Activated CD8-positive, alpha-beta T cell treated with anti-CD3 and anti-CD28 coated beads for 36 hours (primary cell): Measurements from ENCODE around the gene TUBGCP2. TPM values are rescaled to one million over a fixed set of nuclear protein-coding genes. Genes with fewer than 3 reads are reported as not detected.
A peak's percentile ranks its signal among the peaks of the same experiment; 100 is the strongest.

Source experiments
- ATAC-seq: fragments of 200-7000 bp; cut with Tn5 transposase; one replicate; pipeline ENCODE4 v1.10.0; 2021; ENCODE audit warnings: mild to moderate bottlenecking, moderate library complexity
- CTCF ChIA-PET: fragments of 350-600 bp; sonication (Branson Sonifier 250); formaldehyde crosslinking; loops from one replicate; lab custom pipeline; 2021; ENCODE audit warnings: antibody characterized with exemption; lab: Charles Lee
- POLR2A ChIA-PET: fragments of 350-600 bp; sonication (Branson Sonifier 250); formaldehyde crosslinking; loops from one replicate; lab custom pipeline; 2021; ENCODE audit warnings: antibody characterized with exemption; lab: Charles Lee
- DNase-seq: peaks from one replicate; pipeline ENCODE4 v3.0.0-alpha.2; 2020
- H3K27ac Mint-ChIP-seq: one replicate; pipeline ENCODE4 v1.8.0; 2021; ENCODE audit warnings: mild to moderate bottlenecking, mixed read lengths
- H3K27me3 Mint-ChIP-seq: one replicate; pipeline ENCODE4 v1.8.0; 2021; ENCODE audit warnings: mixed read lengths
- H3K36me3 Mint-ChIP-seq: one replicate; pipeline ENCODE4 v1.8.0; 2021; ENCODE audit warnings: low read depth, mixed read lengths
- H3K4me1 Mint-ChIP-seq: one replicate; pipeline ENCODE4 v1.8.0; 2021; ENCODE audit warnings: low read depth, mixed read lengths
- H3K4me3 Mint-ChIP-seq: one replicate; pipeline ENCODE4 v1.8.0; 2021; ENCODE audit warnings: mild to moderate bottlenecking, moderate library complexity, mixed read lengths
- H3K9me3 Mint-ChIP-seq: one replicate; pipeline ENCODE4 v1.8.0; 2021; ENCODE audit warnings: mixed read lengths
- intact Hi-C: fragments of 100-400 bp; cut with micrococcal nuclease; formaldehyde crosslinking; loops from one replicate; pipeline ENCODE4 v1.10.0; 2022
- total RNA-seq, 2 experiments: library from RNA; stranded (reverse); gene quantifications; one replicate each; pipeline ENCODE4 v1.2.3, GENCODE V29; 2021
- TF ChIP-seq, protein P1 (sequence below): fragments of 200-600 bp; IDR thresholded peaks from one replicate; pipeline ENCODE4 v1.8.0; 2022; ENCODE audit warnings: antibody characterized with exemption, mild to moderate bottlenecking

TUBGCP2 gene
- total RNA-seq, 2 experiments from 2014 or later: 54.1 to 57.5 TPM

- ChIA-PET CTCF (no interaction called here), POLR2A (no interaction called here)
- Mint-ChIP-seq H3K27ac (no peak overlapping the region), H3K4me1 (no peaks in the 10 kb centered on the region), H3K4me3 (no peak overlapping the region), H3K27me3 (no peaks in the 10 kb centered on the region), H3K36me3 (no peaks in the 10 kb centered on the region), H3K9me3 (no peaks in the 10 kb centered on the region)
- intact Hi-C loops: no loop called here
- DNase-seq: no peak
- ATAC-seq: no peak
- TF ChIP-seq, protein P1, sequence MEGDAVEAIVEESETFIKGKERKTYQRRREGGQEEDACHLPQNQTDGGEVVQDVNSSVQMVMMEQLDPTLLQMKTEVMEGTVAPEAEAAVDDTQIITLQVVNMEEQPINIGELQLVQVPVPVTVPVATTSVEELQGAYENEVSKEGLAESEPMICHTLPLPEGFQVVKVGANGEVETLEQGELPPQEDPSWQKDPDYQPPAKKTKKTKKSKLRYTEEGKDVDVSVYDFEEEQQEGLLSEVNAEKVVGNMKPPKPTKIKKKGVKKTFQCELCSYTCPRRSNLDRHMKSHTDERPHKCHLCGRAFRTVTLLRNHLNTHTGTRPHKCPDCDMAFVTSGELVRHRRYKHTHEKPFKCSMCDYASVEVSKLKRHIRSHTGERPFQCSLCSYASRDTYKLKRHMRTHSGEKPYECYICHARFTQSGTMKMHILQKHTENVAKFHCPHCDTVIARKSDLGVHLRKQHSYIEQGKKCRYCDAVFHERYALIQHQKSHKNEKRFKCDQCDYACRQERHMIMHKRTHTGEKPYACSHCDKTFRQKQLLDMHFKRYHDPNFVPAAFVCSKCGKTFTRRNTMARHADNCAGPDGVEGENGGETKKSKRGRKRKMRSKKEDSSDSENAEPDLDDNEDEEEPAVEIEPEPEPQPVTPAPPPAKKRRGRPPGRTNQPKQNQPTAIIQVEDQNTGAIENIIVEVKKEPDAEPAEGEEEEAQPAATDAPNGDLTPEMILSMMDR: no peak
Measured at GRCh38 chr10:133251388-133252222, 57.1 kb downstream of the TUBGCP2 start.

DNA sequence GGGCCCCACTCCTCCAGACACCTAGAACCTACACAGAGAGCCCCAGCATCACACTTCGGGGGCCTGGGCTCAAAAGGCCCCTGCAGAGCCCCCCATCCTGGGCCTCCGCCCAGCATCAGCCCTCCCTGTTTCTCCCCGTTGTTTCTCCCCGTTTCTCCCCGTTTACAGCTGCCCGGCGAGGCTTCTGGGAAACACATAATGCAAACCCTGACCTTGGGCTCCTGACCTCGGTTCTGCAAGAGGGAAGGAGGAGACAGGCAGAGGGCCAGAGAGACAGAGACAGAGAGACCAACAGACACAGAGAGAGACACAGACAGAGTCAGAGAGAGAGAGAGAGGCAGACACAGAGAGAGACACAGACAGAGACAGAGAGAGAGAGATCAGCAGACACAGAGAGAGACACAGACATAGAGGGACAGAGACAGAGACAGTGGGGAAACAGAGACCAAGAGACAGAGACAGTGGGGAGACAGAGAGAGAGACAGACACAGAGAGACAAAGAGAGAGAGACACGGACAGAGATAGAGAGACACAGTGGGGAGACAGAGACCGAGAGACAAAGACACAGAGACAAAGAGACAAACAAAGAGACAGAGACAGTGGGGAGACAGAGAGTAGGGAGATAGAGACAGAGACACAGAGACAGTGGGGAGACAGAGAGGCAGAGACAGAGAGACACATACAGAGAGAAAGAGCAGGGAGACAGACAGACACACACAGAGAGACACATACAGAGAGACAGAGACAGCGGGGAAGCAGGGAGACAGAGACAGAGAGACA lies 58.5 kb downstream of the TUBGCP2 start:
- TF ChIP-seq, protein P1: no peak
- intact Hi-C loops: no loop called here
- no peak overlapping the region for H3K27ac Mint-ChIP-seq
- DNase-seq: no peak
- no peaks in the 10 kb centered on the region for H3K27me3 Mint-ChIP-seq
- no peak overlapping the region for H3K4me3 Mint-ChIP-seq
- H3K9me3 Mint-ChIP-seq: no peaks in the 10 kb centered on the region
- ChIA-PET CTCF (no interaction called here), POLR2A (no interaction called here)
- H3K36me3 Mint-ChIP-seq: no peaks in the 10 kb centered on the region
- no peaks in the 10 kb centered on the region for H3K4me1 Mint-ChIP-seq
- ATAC-seq: no peak

GRCh38 chr10:133249094-133249780 lies 59.4 kb downstream of the TUBGCP2 start:
- DNase-seq: no peak
- H3K27me3 Mint-ChIP-seq: peaks cover 2% of the 10 kb centered on the region
- CTCF ChIA-PET: no interaction called here
- no peaks in the 10 kb centered on the region for H3K9me3 Mint-ChIP-seq
- H3K36me3 Mint-ChIP-seq: no peaks in the 10 kb centered on the region
- intact Hi-C loops: no loop called here
- no peak overlapping the region for H3K27ac Mint-ChIP-seq
- peak; percentile 31 for ATAC-seq
- TF ChIP-seq, protein P1: no peak
- no peak overlapping the region for H3K4me3 Mint-ChIP-seq
- no peaks in the 10 kb centered on the region for H3K4me1 Mint-ChIP-seq
- POLR2A ChIA-PET: no interaction called here

DNA sequence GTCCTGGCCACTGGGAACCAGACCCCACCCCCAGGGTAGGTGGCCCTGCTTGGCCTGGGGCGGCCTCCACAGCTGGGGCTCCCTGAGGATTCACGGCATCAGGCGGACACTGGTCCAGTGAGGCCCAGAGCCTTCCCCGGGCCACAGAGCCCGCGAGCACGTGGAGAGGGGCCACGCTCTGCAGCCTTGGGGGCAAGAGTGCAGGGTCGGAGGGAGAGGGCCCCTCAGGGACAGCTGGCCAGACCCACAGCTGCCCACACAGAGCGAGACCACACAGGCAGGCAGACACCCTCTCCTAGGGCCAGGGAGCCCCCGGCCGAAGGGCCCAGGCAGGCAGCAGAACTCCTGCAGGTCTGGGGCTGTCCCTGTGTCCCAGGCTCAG lies 60.3 kb downstream of the TUBGCP2 start:
- no peak overlapping the region for H3K27ac Mint-ChIP-seq
- intact Hi-C loops: no loop called here
- CTCF ChIA-PET: interaction anchor here (1.2 kb wide), 1 partner anchor 27 kb away, joined by 3 read pairs; no protein-coding TSS in a partner anchor
- ATAC-seq (no peak), DNase-seq (no peak)
- no peaks in the 10 kb centered on the region for H3K36me3 Mint-ChIP-seq
- TF ChIP-seq, protein P1: no peak
- no peaks in the 10 kb centered on the region for H3K9me3 Mint-ChIP-seq
- H3K4me3 Mint-ChIP-seq: no peak overlapping the region
- no peaks in the 10 kb centered on the region for H3K4me1 Mint-ChIP-seq
- POLR2A ChIA-PET: interaction anchor here (1.7 kb wide), 1 partner anchor 9 kb away, joined by 4 read pairs; no protein-coding TSS in a partner anchor
- H3K27me3 Mint-ChIP-seq: peaks cover 2% of the 10 kb centered on the region
